DOHH2 (cell line): ENCODE data around the gene RLF.
A peak's percentile ranks its signal among the peaks of the same experiment; 100 is the strongest.

Experiments
- H3F3A ChIP-seq: fragments of 200-600 bp; sonication (generic), shearing (Covaris generic); 2 replicates; pipeline ENCODE4 v1.6.0; 2016; ENCODE audit warnings: antibody characterized with exemption, mild to moderate bottlenecking; ENCODE audit not compliant: control insufficient read depth, insufficient read depth
- H3K27ac ChIP-seq: fragments of 200-600 bp; sonication (generic); 2 replicates; pipeline ENCODE4 v1.5.1; 2014; ENCODE audit warnings: low read depth, mild to moderate bottlenecking, low read length, moderate library complexity
- H3K27me3 ChIP-seq: fragments of 200-600 bp; sonication (generic); 2 replicates; pipeline ENCODE4 v1.6.1; 2014; ENCODE audit warnings: mild to moderate bottlenecking, low read length, mixed read lengths; ENCODE audit not compliant: control insufficient read depth
- H3K36me3 ChIP-seq: fragments of 200-600 bp; sonication (generic); 2 replicates; pipeline ENCODE4 v1.6.1; 2014; ENCODE audit warnings: mild to moderate bottlenecking, low read length, moderate library complexity, mixed read lengths; ENCODE audit not compliant: control insufficient read depth
- H3K4me1 ChIP-seq: fragments of 200-600 bp; sonication (generic); 2 replicates; pipeline ENCODE4 v1.6.1; 2014; ENCODE audit warnings: mild to moderate bottlenecking, low read length, mixed read lengths; ENCODE audit not compliant: control insufficient read depth
- H3K4me2 ChIP-seq: fragments of 200-600 bp; sonication (generic); 2 replicates; pipeline ENCODE4 v1.6.0; 2014; ENCODE audit warnings: mild to moderate bottlenecking, low read length, moderate library complexity
- H3K4me3 ChIP-seq: fragments of 200-600 bp; sonication (generic); 2 replicates; pipeline ENCODE4 v1.5.1; 2014; ENCODE audit warnings: mild to moderate bottlenecking, low read length, mixed read lengths
- H3K79me2 ChIP-seq: fragments of 200-600 bp; sonication (generic); 2 replicates; pipeline ENCODE4 v1.6.1; 2014; ENCODE audit warnings: mild to moderate bottlenecking, low read length, mixed read lengths; ENCODE audit not compliant: control insufficient read depth
- H3K9me2 ChIP-seq: fragments of 200-600 bp; sonication (generic); replicated peaks from 2 replicates; pipeline ENCODE4 v1.6.1; 2014; ENCODE audit warnings: mild to moderate bottlenecking, low read length, mixed read lengths; ENCODE audit not compliant: control insufficient read depth
- H3K9me3 ChIP-seq: fragments of 200-600 bp; sonication (generic); 2 replicates; pipeline ENCODE4 v1.6.1; 2014; ENCODE audit warnings: antibody characterized with exemption, low read length, mixed read lengths; ENCODE audit not compliant: control insufficient read depth, insufficient read depth
- H4K20me1 ChIP-seq: fragments of 200-600 bp; sonication (generic); 2 replicates; pipeline ENCODE4 v1.6.0; 2014; ENCODE audit warnings: low read depth, mild to moderate bottlenecking, antibody characterized with exemption, low read length, moderate library complexity; ENCODE audit not compliant: control insufficient read depth, insufficient read depth
- CTCF ChIP-seq: fragments of 200-600 bp; sonication (generic); IDR thresholded peaks from one replicate; pipeline ENCODE4 v1.5.1; 2014; ENCODE audit warnings: antibody characterized with exemption, mild to moderate bottlenecking, low read depth, low read length; ENCODE audit not compliant: poor library complexity, severe bottlenecking
- EZH2phosphoT487 ChIP-seq: fragments of 200-600 bp; sonication (generic); IDR thresholded peaks from 2 replicates; pipeline ENCODE4 v1.6.1; 2017; ENCODE audit warnings: borderline replicate concordance, mild to moderate bottlenecking, antibody characterized with exemption, low read length, moderate library complexity, mixed read lengths

Gene RLF

GRCh38 chr1:40178200-40178599, 17.0 kb downstream of the RLF start:
- no peaks in the 10 kb centered on the region for H3K9me3 ChIP-seq
- H3F3A ChIP-seq = peaks cover 10% of the 10 kb centered on the region; the same call in 1 of the 2 replicates
- no peaks in the 10 kb centered on the region for H3K36me3 ChIP-seq
- no peaks in the 10 kb centered on the region for H3K9me2 ChIP-seq
- no peak overlapping the region for H3K27ac ChIP-seq
- H3K4me2 ChIP-seq = no peak overlapping the region
- TF ChIP-seq EZH2phosphoT487 (no peak), CTCF (no peak)
- H3K4me3 ChIP-seq = no peak overlapping the region
- peaks cover 100% of the 10 kb centered on the region for H3K79me2 ChIP-seq
- H3K27me3 ChIP-seq = no peaks in the 10 kb centered on the region
- peaks cover 18% of the 10 kb centered on the region; the same call in 1 of the 2 replicates for H4K20me1 ChIP-seq
- peaks cover 12% of the 10 kb centered on the region for H3K4me1 ChIP-seq

GRCh38 chr1:40179496-40180089, 18.4 kb downstream of the RLF start:
- Histone ChIP-seq H3K36me3 (no peaks in the 10 kb centered on the region), H3K4me3 (no peak overlapping the region), H3K9me3 (no peaks in the 10 kb centered on the region), H3F3A (peaks cover 10% of the 10 kb centered on the region; the same call in 1 of the 2 replicates), H3K27me3 (no peaks in the 10 kb centered on the region), H3K4me1 (peaks cover 24% of the 10 kb centered on the region), H3K79me2 (peaks cover 100% of the 10 kb centered on the region), H4K20me1 (peaks cover 20% of the 10 kb centered on the region; the same call in 1 of the 2 replicates), H3K4me2 (no peak overlapping the region), H3K9me2 (no peaks in the 10 kb centered on the region), H3K27ac (no peak overlapping the region)
- no peak for TF ChIP-seq CTCF

- Histone ChIP-seq H3K4me3 (no peak overlapping the region), H3K9me3 (no peaks in the 10 kb centered on the region), H3K27me3 (no peaks in the 10 kb centered on the region), H3K79me2 (peaks cover 97% of the 10 kb centered on the region), H3K36me3 (0 out of 2 replicates have a peak, but pooled peaks cover 4% of the 10 kb centered on the region), H3K4me1 (peaks cover 55% of the 10 kb centered on the region), H3K4me2 (peak overlapping the region; percentile 4; the same call in 1 of the 2 replicates), H4K20me1 (peaks cover 21% of the 10 kb centered on the region; the same call in 1 of the 2 replicates), H3K9me2 (no peaks in the 10 kb centered on the region), H3K27ac (no peak overlapping the region), H3F3A (peaks cover 7% of the 10 kb centered on the region; the same call in 1 of the 2 replicates)
- TF ChIP-seq CTCF (peak; percentile 86), EZH2phosphoT487 (no peak)
These were observed 22.0 kb downstream of the RLF start for GRCh38 chr1:40183055-40183710.
